ENCODE measurements around the gene NUDT16L1.

Gene NUDT16L1

GRCh38 chr16:4675864-4676786, 17.2 kb upstream of the NUDT16L1 start:
- Histone ChIP-seq H3K27me3 (ENCODE audit: insufficient read depth, poor library complexity, severe bottlenecking) (no peaks in the 10 kb centered on the region), H3K27ac (replicated peaks) (peak overlapping the region; percentile 81), H3K4me3 (replicated peaks; ENCODE audit: insufficient read depth, low read length) (no peak overlapping the region)
- peak in 1 of 2 experiments; percentile 73 for DNase-seq (ENCODE audit: low read depth in 1 of 2, low spot score in 1 of 2)
- TF ChIP-seq CTCF (IDR thresholded peaks at IDR 0.05; ENCODE audit: insufficient read depth, low read length) (no peak), REST (IDR thresholded peaks at IDR 0.05; ENCODE audit: insufficient replicate concordance, low read depth) (no peak), GABPA (IDR thresholded peaks at IDR 0.05; ENCODE audit: low read depth) (no peak), SPI1 (IDR thresholded peaks at IDR 0.05; ENCODE audit: borderline replicate concordance, low read depth) (no peak), POLR2AphosphoS5 (IDR thresholded peaks at IDR 0.05; ENCODE audit: low read depth) (no peak; the same call in 1 of the 2 replicates)

GRCh38 chr16:4676831-4677230, 16.5 kb upstream of the NUDT16L1 start:
- Histone ChIP-seq H3K27ac (replicated peaks) (peak overlapping the region; percentile 81), H3K27me3 (ENCODE audit: insufficient read depth, poor library complexity, severe bottlenecking) (no peaks in the 10 kb centered on the region), H3K4me3 (replicated peaks; ENCODE audit: insufficient read depth, low read length) (no peak overlapping the region)
- no peak for DNase-seq (ENCODE audit: low read depth in 1 of 2, low spot score in 1 of 2)
- no peak for TF ChIP-seq POLR2AphosphoS5 (IDR thresholded peaks at IDR 0.05; ENCODE audit: low read depth)
- no peak for TF ChIP-seq REST (IDR thresholded peaks at IDR 0.05; ENCODE audit: insufficient replicate concordance, low read depth)
- TF ChIP-seq GABPA (IDR thresholded peaks at IDR 0.05; ENCODE audit: low read depth): no peak
- TF ChIP-seq SPI1 (IDR thresholded peaks at IDR 0.05; ENCODE audit: borderline replicate concordance, low read depth): no peak
- no peak for TF ChIP-seq CTCF (IDR thresholded peaks at IDR 0.05; ENCODE audit: insufficient read depth, low read length)

- H3K27ac ChIP-seq (replicated peaks): peak overlapping the region; percentile 9; the same call in 1 of the 2 replicates
- no peaks in the 10 kb centered on the region for H3K27me3 ChIP-seq (ENCODE audit: insufficient read depth, poor library complexity, severe bottlenecking)
- H3K4me3 ChIP-seq (replicated peaks; ENCODE audit: insufficient read depth, low read length): no peak overlapping the region
- no peak for DNase-seq (ENCODE audit: low read depth in 1 of 2, low spot score in 1 of 2)
- TF ChIP-seq REST (IDR thresholded peaks at IDR 0.05; ENCODE audit: insufficient replicate concordance, low read depth) (no peak), POLR2AphosphoS5 (IDR thresholded peaks at IDR 0.05; ENCODE audit: low read depth) (no peak), SPI1 (IDR thresholded peaks at IDR 0.05; ENCODE audit: borderline replicate concordance, low read depth) (no peak), CTCF (IDR thresholded peaks at IDR 0.05; ENCODE audit: insufficient read depth, low read length) (no peak), GABPA (IDR thresholded peaks at IDR 0.05; ENCODE audit: low read depth) (no peak)
Measured at GRCh38 chr16:4677390-4677789, 16.0 kb upstream of the NUDT16L1 start.
